H9 (cell line): Measurements from ENCODE around the gene NRG3. TPM values are rescaled to one million over a fixed set of nuclear protein-coding genes. Genes with fewer than 3 reads are reported as not detected.

Experiments
- DNase-seq: peaks from one replicate; pipeline ENCODE4 v3.0.0-alpha.2; 2017
- H2AFZ ChIP-seq: one replicate; pipeline ENCODE4 v1.6.1; 2013; ENCODE audit warnings: mild to moderate bottlenecking, low read length, control low read depth, moderate library complexity
- H2AK5ac ChIP-seq: 2 replicates; pipeline ENCODE4 v1.6.1; 2013; ENCODE audit warnings: low read length, control low read depth, mixed read lengths; ENCODE audit not compliant: insufficient read length
- H2BK120ac ChIP-seq: one replicate; pipeline ENCODE4 v1.6.1; 2013; ENCODE audit warnings: low read depth, mild to moderate bottlenecking, low read length, control low read depth, inconsistent platforms; ENCODE audit not compliant: poor library complexity, severe bottlenecking
- H2BK12ac ChIP-seq: 2 replicates; pipeline ENCODE4 v1.6.1; 2013; ENCODE audit warnings: low read length, control low read depth, mixed read lengths, low read depth; ENCODE audit not compliant: insufficient read length
- H2BK15ac ChIP-seq: 2 replicates; pipeline ENCODE4 v1.6.1; 2013; ENCODE audit warnings: low read depth, low read length, control low read depth
- H2BK20ac ChIP-seq: one replicate; pipeline ENCODE4 v1.6.1; 2013; ENCODE audit warnings: low read depth, mild to moderate bottlenecking, low read length, control low read depth, inconsistent platforms; ENCODE audit not compliant: poor library complexity, severe bottlenecking
- H2BK5ac ChIP-seq: 2 replicates; pipeline ENCODE4 v1.6.1; 2013; ENCODE audit warnings: low read length, control low read depth, mixed read lengths; ENCODE audit not compliant: insufficient read length
- H3K14ac ChIP-seq: 2 replicates; pipeline ENCODE4 v1.6.1; 2013; ENCODE audit warnings: low read length, control low read depth; ENCODE audit not compliant: insufficient read depth
- H3K18ac ChIP-seq: 2 replicates; pipeline ENCODE4 v1.6.1; 2013; ENCODE audit warnings: low read depth, mild to moderate bottlenecking, mixed read lengths, low read length, control low read depth; ENCODE audit not compliant: insufficient read length
- H3K23ac ChIP-seq: 2 replicates; pipeline ENCODE4 v1.6.1; 2013; ENCODE audit warnings: low read length, control low read depth, mixed read lengths, low read depth; ENCODE audit not compliant: insufficient read length
- H3K23me2 ChIP-seq: 2 replicates; pipeline ENCODE4 v1.6.1; 2013; ENCODE audit warnings: low read depth, mild to moderate bottlenecking, mixed read lengths, low read length, control low read depth; ENCODE audit not compliant: insufficient read length, poor library complexity, severe bottlenecking
- H3K27ac ChIP-seq: 2 replicates; pipeline ENCODE4 v1.5.1; 2013; ENCODE audit warnings: low read length, control low read depth, mixed read lengths, low read depth; ENCODE audit not compliant: insufficient read length
- H3K27me3 ChIP-seq: 2 replicates; pipeline ENCODE4 v1.6.1; 2013; ENCODE audit warnings: low read length, control low read depth, inconsistent platforms; ENCODE audit not compliant: insufficient read depth
- H3K4ac ChIP-seq: 2 replicates; pipeline ENCODE4 v1.6.1; 2013; ENCODE audit warnings: low read depth, mild to moderate bottlenecking, control low read depth, inconsistent platforms, low read length, moderate library complexity
- H3K4me1 ChIP-seq: 2 replicates; pipeline ENCODE4 v1.6.1; 2013; ENCODE audit warnings: low read length, control low read depth, inconsistent platforms; ENCODE audit not compliant: insufficient read depth
- H3K4me2 ChIP-seq: 2 replicates; pipeline ENCODE4 v1.6.1; 2013; ENCODE audit warnings: low read length, control low read depth, mixed read lengths; ENCODE audit not compliant: insufficient read length, insufficient read depth
- H3K56ac ChIP-seq: 2 replicates; pipeline ENCODE4 v1.6.1; 2013; ENCODE audit warnings: low read depth, mild to moderate bottlenecking, mixed read lengths, low read length, control low read depth; ENCODE audit not compliant: insufficient read length
- H3K79me1 ChIP-seq: 2 replicates; pipeline ENCODE4 v1.6.1; 2013; ENCODE audit warnings: low read depth, mild to moderate bottlenecking, moderate library complexity, low read length, control low read depth, inconsistent platforms; ENCODE audit not compliant: insufficient read depth, poor library complexity, severe bottlenecking
- H3K79me2 ChIP-seq: 2 replicates; pipeline ENCODE4 v1.6.1; 2013; ENCODE audit warnings: low read length, control low read depth, inconsistent platforms; ENCODE audit not compliant: insufficient read depth
- H3K9ac ChIP-seq: 2 replicates; pipeline ENCODE4 v1.6.1; 2013; ENCODE audit warnings: low read length, control low read depth, mixed read lengths; ENCODE audit not compliant: insufficient read length; ENCODE audit errors: extremely low read depth
- H3K9me3 ChIP-seq: one replicate; pipeline ENCODE4 v1.6.1; 2013; ENCODE audit warnings: low read depth, low read length, inconsistent platforms; ENCODE audit not compliant: control insufficient read depth
- H3T11ph ChIP-seq: one replicate; pipeline ENCODE4 v1.6.1; 2013; ENCODE audit warnings: mild to moderate bottlenecking, low read length, control low read depth, inconsistent platforms
- H4K20me1 ChIP-seq: one replicate; pipeline ENCODE4 v1.6.1; 2013; ENCODE audit not compliant: control insufficient read depth, insufficient read length, insufficient read depth
- H4K5ac ChIP-seq: 2 replicates; pipeline ENCODE4 v1.6.1; 2013; ENCODE audit warnings: low read depth, mild to moderate bottlenecking, mixed read lengths, low read length, control low read depth; ENCODE audit not compliant: insufficient read length
- H4K8ac ChIP-seq: replicated peaks from 2 replicates; pipeline ENCODE4 v1.6.1; 2013; ENCODE audit warnings: low read length, control low read depth, mixed read lengths, low read depth; ENCODE audit not compliant: insufficient read length
- H4K91ac ChIP-seq: 2 replicates; pipeline ENCODE4 v1.6.1; 2013; ENCODE audit warnings: low read depth, mild to moderate bottlenecking, moderate library complexity, mixed read lengths, low read length, control low read depth; ENCODE audit not compliant: insufficient read length
- H3K27ac Mint-ChIP-seq, 3 experiments: 2 replicates in 2 of 3; 3 replicates in 1 of 3; pipeline ENCODE4 v1.8.0; 2020 to 2021; ENCODE audit warnings: mixed read lengths in 3 of 3, mild to moderate bottlenecking in 1 of 3, moderate library complexity in 1 of 3
- H3K27me3 Mint-ChIP-seq: 2 replicates; pipeline ENCODE4 v1.8.0; 2021; ENCODE audit warnings: low read depth, mild to moderate bottlenecking, moderate library complexity, mixed read lengths
- H3K36me3 Mint-ChIP-seq, 3 experiments: 2 replicates in 2 of 3; 3 replicates in 1 of 3; pipeline ENCODE4 v1.8.0; 2020 to 2021; ENCODE audit warnings: low read depth in 3 of 3, mixed read lengths in 3 of 3; ENCODE audit not compliant: insufficient read depth in 1 of 3
- H3K4me1 Mint-ChIP-seq, 2 experiments: 2 replicates each; pipeline ENCODE4 v1.8.0; 2020; ENCODE audit warnings: mixed read lengths in 2 of 2
- H3K4me3 Mint-ChIP-seq, 2 experiments: 2 replicates in 1 of 2; 3 replicates in 1 of 2; pipeline ENCODE4 v1.8.0; 2020 to 2021; ENCODE audit warnings: mild to moderate bottlenecking in 2 of 2, mixed read lengths in 2 of 2, moderate library complexity in 1 of 2
- H3K9me3 Mint-ChIP-seq, 2 experiments: 2 replicates in 1 of 2; 3 replicates in 1 of 2; pipeline ENCODE4 v1.8.0; 2020; ENCODE audit warnings: mild to moderate bottlenecking in 2 of 2, mixed read lengths in 2 of 2, moderate library complexity in 1 of 2
- CTCF ChIP-seq: fragments of 200-600 bp; sonication (generic); conservative IDR thresholded peaks from 3 replicates; pipeline ENCODE4 v1.8.0; 2021; ENCODE audit warnings: antibody characterized with exemption, mild to moderate bottlenecking
- total RNA-seq: library from RNA; stranded (reverse); gene quantifications from 2 replicates; pipeline ENCODE4 v1.2.1, GENCODE V29; 2021

NRG3 gene
- total RNA-seq, 1 experiment from 2014 or later: 1.6 TPM

GRCh38 chr10:82750538-82750937, 875.5 kb downstream of the NRG3 start:
- H3K4me3 Mint-ChIP-seq: no peak overlapping the region
- no peaks in the 10 kb centered on the region for H3K27me3 ChIP-seq
- no peak overlapping the region for H3K18ac ChIP-seq
- H4K8ac ChIP-seq: no peak overlapping the region
- no peak overlapping the region for H2BK12ac ChIP-seq
- no peak overlapping the region for H3K4ac ChIP-seq
- no peak overlapping the region for H2BK20ac ChIP-seq
- no peaks in the 10 kb centered on the region for H3K79me1 ChIP-seq
- H3K56ac ChIP-seq: no peak overlapping the region
- H2BK15ac ChIP-seq: no peak overlapping the region
- H4K20me1 ChIP-seq: no peaks in the 10 kb centered on the region
- no peak overlapping the region for H3K14ac ChIP-seq
- no peak overlapping the region for H3K27ac Mint-ChIP-seq
- no peak overlapping the region for H2AK5ac ChIP-seq
- no peak overlapping the region for H3K27ac ChIP-seq
- H3K4me1 Mint-ChIP-seq: no peaks in the 10 kb centered on the region
- H3K79me2 ChIP-seq: no peaks in the 10 kb centered on the region
- no peak overlapping the region for H3K9ac ChIP-seq
- no peak for TF ChIP-seq CTCF
- H3K9me3 ChIP-seq: no peaks in the 10 kb centered on the region
- no peak overlapping the region for H4K5ac ChIP-seq
- no peak overlapping the region for H2AFZ ChIP-seq
- H3K23me2 ChIP-seq: no peaks in the 10 kb centered on the region
- no peak overlapping the region for H2BK5ac ChIP-seq
- H3K27me3 Mint-ChIP-seq: no peaks in the 10 kb centered on the region
- H3K4me1 ChIP-seq: no peaks in the 10 kb centered on the region
- H3K36me3 Mint-ChIP-seq: no peaks in the 10 kb centered on the region
- H3K23ac ChIP-seq: no peak overlapping the region
- no peak overlapping the region for H3K4me2 ChIP-seq
- H2BK120ac ChIP-seq: no peak overlapping the region
- no peak overlapping the region for H3T11ph ChIP-seq
- H4K91ac ChIP-seq: no peak overlapping the region
- no peak for DNase-seq
- no peaks in the 10 kb centered on the region; a peak in 1 of 5 replicates for H3K9me3 Mint-ChIP-seq
